ENCODE results near the gene PMAIP1.

Gene PMAIP1

DNA sequence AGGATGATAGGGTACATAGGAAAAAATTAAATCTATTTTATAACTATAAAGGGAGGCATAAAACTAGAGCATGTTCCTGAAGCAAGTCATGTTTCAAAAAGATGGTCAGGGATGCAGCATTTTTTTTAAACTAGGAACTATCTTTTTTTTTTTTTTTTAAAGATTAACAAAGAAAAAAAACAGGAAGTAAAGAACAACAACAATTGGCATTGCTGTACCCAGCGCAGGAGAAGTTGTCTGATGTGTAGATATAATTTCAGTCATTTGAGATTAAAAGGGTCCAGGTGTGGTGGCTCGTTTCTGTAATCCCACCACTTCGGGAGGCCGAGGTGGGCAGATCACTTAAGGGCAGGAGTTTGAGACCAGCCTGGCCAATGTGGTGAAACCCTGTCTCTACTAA, 41.5 kb downstream of the PMAIP1 start:
- in situ Hi-C loops (cut with MboI; ENCODE audit: low pct_unique_long_range_greater_than_20kb, low sequenced_read_pairs) = no loop called here
- no peak for DNase-seq

DNA sequence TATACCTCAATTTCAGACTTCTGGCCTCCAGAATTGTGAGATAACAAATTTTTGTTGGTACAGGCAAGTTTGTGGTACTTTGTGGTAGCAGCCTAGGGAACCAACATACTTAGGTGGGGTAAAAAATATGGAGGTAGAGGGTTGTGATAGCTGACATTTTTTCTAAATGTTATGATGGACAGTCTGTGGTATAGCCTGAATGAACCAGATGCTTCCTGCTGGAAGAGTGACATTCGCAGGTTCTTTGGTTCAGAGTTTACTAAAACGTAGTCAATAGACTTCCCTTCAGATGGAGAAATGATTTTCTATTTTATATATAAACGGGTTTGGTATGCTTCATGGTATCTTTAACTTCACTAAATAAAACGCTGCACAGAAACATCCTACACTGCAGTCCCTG, 42.8 kb downstream of the PMAIP1 start:
- in situ Hi-C loops (cut with MboI; ENCODE audit: low pct_unique_long_range_greater_than_20kb, low sequenced_read_pairs) = no loop called here
- DNase-seq = no peak

DNA sequence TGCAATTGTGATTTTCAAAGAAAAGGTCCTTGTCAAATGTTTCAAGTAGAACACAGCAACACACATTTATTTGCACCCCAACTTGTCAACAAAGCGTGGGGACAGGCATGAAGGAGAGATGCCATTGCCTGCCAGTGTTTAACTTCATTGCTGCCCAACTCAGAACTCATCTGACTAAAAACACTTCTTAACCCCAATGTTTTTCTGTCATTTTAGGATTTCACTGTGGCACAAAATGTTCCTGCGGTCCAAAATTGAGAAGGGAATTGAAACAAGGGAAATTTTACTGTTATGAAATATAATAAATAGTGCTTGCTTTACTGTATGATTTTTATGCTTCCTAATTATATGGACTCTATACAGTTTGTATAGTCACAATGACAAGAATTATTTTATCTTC, 45.7 kb downstream of the PMAIP1 start:
- in situ Hi-C loops (cut with MboI; ENCODE audit: low pct_unique_long_range_greater_than_20kb, low sequenced_read_pairs) = no loop called here
- DNase-seq = no peak

DNA sequence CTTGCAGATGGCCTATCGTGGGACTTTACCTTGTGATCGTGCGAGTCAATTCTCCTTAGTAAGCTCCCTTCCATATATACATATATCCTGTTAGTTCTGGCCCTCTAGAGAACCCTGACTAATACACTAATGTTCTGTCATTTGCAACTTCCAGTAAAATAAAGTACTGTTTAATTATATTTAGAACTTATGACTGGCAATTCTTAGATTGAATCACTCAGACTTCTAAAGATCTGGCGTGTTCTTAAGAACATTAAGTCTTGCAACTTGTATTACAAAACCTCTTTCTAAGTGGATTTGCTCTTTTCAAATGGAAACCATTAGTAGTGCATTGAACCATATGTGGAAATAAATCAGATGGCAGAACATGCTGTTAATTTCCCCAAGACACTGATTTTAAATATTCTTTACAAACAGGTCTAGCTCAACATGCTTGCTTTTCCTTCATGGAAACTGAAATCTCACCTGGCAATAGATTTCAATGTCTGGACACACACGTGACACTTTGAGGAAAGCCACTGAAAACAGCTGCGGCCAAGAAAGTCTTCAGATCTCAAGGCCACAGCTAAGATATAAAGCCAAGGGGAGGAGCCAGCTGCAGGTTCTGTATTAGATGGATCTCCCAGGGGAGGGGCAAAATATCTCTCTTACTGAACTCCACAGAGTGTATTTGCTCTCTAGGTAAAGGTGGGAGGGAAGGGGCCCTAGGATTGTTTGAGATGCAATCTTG, 50.6 kb downstream of the PMAIP1 start:
- in situ Hi-C loops (cut with MboI; ENCODE audit: low pct_unique_long_range_greater_than_20kb, low sequenced_read_pairs) = no loop called here
- no peak for DNase-seq

DNA sequence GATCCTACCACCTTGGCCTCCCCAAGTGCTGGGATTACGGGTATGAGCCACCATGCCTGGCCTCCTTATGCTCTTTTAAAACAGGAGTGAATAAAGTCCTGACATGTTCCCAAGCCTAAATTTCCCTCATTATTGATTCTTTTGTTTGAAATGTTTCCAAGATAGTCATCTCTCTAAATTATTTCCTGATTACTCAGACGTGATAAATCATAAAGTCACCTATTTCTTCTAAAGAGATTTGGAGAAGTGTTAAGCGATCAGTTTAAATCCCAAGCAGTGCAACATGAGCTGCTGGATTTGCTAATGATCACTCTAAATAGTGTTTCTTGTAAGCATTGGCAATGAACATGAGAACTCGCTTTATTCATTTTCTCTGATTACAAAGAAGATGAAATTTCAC, 51.8 kb downstream of the PMAIP1 start:
- no peak for DNase-seq

DNA sequence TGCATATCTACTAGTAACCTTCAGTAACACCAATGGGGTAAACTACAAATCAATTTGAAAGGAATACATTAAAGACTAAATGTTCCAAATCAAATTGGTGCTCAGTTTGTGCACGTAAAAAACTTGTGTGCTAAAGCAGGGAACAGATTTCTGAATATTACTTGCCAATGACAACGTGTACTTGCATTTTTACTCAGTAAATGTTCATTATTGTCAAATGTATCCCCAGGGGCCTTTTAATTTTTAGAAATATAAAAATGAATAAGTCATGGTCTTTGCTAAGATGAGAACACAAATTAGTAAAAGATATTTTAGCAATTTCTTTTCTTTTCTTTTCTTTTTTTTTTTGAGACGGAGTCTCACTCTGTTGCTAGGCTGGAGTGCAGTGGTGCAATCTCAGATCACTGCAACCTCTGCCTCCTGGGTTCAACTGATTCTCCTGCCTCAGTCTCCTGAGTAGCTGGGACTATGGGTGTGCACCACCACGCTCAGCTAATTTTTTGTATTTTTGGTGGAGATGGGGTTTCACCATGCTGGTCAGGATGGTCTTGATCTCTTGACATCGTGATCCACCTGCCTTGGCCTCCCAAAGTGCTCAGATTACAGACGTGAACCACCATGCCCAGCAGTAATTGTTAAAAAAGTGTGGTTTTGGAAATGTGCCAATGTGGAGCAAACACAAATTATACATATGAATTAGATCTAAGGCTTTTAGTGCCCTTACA, 52.6 kb downstream of the PMAIP1 start:
- in situ Hi-C loops (cut with MboI; ENCODE audit: low pct_unique_long_range_greater_than_20kb, low sequenced_read_pairs) = no loop called here
- no peak for DNase-seq

More for the DNA sequence above, 51.8 kb downstream of the PMAIP1 start:
- in situ Hi-C loops (cut with MboI; ENCODE audit: low pct_unique_long_range_greater_than_20kb, low sequenced_read_pairs) = no loop called here
